ENCODE data around the gene PARD3B.

The PARD3B gene

DNA sequence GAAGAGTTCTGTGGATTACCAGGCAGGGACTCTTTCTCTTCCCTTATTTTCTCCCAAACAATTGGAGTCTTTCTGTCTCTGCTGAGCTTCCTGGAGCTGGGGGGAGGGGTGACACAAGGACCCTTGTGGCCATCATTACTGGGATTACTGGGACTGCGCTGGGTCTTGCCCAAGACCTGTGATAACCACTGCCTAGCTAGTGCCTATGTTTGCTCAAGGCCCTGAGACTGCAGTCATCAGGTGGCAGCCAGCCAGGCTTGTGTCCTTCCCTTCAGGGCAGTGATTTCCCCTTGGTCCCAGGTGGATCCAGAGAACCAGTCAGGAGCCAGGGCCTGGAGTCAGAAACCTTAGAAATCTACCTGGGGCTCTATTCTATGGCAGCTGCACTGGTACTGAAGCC lies 355.6 kb downstream of the PARD3B start:
- DNase-seq, result no peak

DNA sequence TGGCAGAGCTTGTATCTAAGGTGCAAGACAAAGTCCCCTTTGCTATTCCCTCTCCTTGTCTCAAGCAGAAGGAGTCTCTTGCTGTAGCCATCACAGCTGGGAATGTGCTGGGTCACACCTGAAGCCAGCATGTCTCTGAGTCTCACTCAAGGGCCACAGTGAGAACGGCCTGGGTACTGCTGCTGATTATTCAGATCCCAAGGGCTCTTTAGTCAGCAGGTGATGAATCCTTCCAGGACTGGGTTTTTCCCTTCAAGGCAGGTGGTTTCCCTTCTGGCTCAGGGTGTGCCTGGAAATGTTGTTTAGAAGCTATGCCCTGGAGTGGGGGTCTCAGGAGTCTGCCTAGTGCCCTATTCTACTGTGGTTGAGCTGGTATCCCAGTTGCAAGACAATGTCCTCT lies 356.3 kb downstream of the PARD3B start:
- no peak for DNase-seq

DNA sequence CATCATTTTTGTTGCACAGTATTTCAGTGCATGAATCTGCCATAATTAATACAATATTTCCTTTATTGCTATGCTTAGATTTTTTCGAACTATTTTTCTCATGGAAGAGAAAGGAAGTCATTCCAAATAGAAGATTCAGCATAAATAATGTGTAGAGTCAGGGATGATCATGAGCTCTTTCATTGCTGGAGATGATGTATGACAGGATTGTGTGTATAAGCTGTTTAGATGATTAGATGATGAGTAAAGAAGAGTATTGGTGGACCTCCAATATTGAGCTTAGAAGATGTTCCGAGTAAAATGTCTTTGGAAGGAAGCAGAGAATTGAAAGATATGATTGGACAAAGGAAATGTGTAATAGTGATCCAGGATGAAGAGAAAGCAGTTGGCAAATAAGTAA lies 364.5 kb downstream of the PARD3B start:
- DNase-seq, result no peak

DNA sequence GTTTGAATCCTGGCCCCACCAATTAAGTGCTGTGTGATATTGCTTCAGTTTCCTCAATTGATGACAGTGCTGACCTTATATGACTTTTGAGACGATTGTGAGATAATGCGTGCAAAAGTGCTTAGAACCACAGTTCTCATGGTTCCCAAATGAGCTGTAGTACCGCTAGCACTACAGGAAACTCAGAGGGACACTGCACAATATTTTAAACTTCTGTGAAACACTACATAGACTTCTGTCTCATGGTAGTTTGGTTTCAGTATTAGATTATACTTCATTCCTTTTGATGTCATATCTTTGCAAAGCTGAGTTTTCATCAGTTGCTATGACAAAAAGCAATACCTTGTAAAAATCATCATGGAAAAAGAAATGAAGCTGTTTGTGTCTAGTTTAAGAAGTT lies 368.0 kb downstream of the PARD3B start:
- DNase-seq, result no peak

DNA sequence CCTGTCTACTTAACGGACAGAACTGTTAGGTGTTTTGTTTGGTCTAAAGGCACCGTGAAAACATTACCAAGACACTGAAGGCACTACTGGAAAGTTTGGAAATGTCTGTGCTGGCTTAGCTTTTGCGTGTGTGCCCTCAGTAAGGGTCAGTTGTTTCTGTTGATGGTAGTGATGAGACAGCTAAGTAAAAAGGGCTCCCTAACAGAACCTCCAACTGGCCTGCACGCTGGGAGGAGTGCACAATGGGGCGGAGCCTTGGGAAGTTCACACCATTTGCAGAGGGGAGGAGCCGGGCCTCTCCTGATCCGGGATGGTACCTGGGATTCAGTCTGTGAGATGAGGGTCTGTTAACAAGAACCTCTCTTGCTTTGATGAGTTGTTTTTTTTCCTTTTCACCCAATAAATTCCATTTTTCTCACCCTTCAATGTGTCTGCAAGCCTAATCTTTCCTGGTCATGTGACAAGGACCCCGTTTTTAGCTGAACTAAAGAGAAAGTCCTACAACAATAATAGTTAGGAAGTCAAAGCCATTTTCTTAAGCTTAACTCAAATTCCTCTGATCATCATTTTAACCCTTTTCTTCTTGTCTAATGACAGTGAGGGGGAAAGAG lies 368.7 kb downstream of the PARD3B start:
- no peak for DNase-seq

DNA sequence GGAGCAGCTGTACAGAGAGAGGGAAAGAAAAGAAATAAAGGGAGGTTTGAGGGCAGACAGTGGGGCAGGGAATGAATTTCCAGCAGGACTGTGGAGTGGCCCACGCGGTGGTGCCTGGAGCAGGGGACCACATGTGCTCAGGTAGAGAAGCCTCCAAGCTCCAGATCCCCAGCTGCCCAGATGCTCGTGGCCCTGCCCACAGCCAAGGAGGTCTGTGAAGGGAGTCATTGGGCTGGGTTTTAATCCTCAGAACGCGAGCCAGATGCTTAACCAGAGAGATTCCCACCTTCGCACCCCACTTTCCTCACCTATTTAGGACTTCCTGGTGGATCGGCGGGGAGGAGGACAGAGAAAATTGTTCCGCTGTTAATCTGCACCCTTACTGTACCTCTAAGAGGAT lies 369.4 kb downstream of the PARD3B start:
- DNase-seq, result no peak

DNA sequence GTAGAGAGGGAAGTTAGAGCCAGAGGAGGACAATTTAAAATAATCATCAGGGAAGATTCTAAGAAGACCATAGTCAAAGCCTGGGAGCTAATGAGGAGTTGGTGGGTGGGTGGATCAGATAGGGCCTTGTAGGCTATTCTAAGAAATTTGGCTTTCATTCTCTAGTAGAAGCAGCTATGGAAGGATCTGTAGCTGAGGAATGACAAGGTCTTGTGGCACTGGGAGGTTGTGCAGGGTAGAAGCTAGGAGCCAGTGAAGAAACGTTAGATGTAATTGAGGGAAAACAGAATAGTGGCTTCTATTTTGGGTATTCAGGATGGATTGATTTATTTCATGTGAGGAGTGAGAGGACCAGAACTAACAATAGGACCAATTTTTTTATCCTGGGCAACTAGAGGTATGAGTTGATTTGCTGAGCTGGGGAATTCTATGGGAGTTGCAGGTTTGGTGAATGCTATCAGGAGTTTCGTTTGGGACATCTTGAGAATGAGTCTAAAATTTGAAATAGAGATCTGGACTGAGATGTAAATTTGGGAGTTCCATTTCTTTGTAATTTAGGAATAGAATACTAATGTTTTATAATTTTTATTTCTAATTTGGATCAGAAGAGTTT lies 371.9 kb downstream of the PARD3B start:
- no peak for DNase-seq

DNA sequence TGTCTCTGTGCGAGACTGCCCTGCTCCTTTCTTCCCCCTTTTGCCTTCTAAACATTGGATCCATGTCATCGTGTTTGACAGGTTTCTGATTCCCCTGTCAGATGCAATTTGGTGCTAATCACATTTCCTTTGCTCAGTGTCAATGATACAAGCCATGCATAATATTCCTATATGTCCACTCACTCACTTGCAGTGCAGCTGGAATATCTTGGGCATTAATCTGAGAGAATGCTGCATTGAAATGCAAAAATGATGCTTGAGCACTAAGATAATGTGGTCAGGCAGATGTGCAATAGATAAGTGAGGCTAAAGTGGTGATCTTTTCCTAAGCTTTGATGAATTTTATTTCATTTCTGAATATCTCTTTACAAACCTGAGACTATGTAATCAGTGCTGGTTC lies 375.5 kb downstream of the PARD3B start:
- DNase-seq, result no peak

DNA sequence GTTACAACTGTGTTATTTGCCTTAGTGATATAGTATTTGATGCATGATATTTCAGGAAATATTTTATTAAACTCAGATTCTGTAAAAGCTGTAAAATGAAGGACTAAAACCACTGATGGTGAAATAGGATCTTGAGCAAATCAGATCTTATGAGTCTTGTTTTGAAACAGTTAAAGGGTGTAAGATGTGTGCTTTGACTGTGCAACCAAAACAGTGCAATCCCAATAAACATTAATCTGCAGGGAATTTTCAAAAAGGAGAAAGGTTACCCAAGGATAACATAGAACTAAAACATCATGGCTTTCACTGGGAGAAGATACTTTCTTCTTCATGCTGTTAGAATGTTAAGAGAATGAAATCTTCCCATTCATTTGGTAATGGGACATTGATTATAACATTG lies 378.7 kb downstream of the PARD3B start:
- no peak for DNase-seq

DNA sequence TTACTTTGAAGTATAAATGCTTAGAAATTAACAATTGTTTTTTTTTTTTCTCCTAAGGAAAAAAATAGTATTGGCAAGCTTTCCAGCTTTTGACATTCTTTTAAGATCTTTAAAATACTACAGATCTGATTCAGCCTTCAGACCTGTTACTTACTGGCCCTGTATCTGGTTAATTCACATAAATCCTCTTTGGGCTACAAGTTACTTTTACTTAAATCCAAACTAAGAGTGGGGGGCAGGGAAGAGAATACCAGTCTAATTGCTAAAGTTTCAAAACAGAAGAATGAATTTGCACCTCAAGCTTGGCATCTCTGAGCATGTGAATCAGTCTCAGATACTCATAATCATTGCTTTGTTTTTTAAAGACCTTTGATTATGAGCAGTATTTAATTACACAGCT lies 386.3 kb downstream of the PARD3B start:
- DNase-seq, result no peak

DNA sequence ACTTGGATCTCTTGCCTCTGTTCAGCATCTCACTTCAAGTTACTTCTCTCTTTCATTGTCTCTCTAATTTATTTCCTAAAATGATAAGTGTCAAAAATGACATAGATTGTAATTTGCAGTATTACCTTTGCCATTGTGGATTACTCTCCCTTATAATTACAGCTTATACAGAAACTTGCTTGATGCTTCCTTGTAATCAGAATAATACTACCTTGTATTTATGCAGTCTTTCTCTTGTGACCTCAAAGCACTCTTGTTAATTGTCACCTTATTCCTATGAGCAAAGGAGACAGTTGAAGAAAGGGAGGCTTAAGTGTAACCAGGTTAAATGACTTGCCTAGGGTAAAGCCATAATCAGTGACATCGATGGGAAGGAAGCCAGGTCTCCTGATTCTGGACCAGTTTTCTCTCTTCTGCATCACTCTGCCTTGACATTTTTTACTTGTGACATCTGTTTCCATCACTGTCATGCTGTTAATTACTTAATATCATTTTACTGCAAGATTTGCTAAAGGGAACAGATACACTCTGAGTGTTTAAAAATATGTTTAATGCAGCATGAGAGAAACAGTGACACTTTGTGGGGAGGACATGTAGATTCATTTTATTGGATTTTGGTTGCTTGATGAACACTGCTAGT lies 388.6 kb downstream of the PARD3B start:
- DNase-seq, result no peak

DNA sequence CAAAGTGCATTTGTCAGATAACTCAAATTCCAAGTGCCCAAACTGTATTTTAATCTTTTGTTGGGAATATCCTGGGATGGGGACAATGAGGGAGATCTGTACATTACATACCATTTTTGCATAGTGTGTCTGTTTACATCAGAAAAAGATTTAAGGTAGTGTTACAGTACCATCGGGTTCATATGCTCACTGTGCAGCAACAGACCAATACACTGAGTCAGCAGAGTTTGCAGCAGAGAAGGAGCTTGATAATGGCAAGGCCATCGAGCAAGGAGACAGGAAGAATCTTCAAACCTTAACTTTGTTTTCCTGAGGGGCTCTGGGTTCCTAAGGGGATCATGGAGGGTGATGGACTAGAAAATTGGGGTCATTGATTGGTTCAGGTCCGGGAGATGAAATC lies 399.7 kb downstream of the PARD3B start:
- DNase-seq, result no peak

DNA sequence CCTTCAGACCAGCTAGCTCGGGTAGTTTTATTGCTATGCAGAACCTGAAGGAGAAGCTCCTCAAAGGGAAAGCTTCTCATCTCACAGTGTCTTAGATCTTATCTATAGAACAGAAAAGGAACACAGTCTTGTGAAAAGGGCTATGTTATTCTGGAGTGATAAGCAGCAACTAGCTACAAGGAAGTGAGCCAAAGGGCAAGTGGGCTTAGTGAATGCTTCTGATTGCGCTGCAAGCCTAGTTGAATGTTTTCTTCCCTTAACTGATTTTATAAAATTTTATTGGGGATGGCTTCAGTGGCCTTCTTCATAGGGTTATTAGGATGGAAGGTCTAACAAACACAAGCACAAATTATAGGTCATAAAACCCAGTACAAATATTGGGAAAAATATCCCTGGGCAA lies 400.1 kb downstream of the PARD3B start:
- DNase-seq, result no peak

DNA sequence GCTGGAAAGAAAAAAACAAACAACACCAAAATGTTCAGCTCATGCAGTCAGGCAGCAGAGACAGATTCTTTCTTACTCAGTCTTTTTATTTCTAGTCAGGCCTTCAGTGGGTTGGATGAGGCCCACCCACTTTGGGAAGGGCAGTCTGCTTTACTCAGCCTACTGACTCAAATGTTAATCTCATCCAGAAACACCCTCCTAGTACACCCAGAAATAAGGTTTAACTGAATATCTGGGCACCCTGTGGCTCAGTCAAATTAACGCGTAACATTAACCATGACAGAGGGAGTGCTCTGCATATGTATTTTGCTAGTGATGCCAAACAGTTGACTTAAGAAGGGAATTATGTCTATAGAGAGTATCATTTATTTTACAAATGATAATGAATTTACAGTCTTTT lies 401.6 kb downstream of the PARD3B start:
- no peak for DNase-seq

DNA sequence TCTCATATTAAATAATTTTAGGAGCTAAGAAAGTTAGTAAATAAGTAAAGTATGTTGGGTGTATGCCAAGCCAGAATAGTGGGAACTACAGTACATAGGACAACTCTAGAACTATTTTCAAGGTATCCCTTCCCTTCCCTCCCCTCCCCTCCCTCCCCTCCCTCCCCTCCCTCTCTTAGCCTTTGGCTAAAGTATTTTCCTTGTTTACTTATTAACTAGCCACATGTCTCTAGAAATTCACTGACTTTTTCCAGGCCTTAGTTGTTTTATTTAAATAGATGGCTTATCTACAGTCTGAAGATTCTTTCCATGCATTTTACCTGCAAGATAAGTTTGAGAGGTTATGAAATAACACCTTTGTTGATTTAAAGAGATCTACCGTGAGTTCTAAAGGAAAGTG lies 402.1 kb downstream of the PARD3B start:
- DNase-seq, result no peak

DNA sequence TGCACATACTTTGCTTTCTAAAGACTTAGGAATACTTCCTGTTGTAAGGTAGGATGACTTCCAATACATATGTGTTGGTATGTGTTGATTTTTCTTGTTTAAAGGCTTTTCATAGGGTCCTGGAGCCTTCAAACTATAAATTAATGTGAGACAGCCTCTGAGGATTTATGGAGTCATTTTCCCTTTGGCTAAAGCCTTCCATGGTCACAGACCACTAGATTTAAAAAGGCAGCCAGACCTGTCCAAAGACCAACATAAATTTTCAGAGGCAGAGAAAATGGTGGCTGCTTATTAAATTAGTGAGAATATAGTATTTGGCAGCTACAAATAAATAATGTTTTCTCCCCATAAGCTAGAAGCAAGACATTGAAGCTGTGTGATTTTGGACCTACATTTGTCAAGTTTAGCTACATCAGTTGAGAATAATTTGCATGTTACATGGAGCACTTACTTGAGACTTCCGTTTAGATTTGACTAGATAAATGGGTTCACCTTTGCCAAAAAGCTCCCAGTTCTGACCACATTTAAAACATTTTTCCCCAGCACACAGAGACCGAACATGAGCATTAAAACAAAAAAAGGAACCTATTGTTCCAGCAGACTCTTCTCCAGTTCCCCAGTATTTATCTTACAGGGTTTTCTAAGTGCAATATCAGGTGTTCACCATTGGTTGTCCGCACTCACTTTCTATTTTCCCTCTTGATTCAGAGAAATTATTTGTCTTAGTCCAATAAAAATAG lies 402.9 kb downstream of the PARD3B start:
- DNase-seq, result no peak

DNA sequence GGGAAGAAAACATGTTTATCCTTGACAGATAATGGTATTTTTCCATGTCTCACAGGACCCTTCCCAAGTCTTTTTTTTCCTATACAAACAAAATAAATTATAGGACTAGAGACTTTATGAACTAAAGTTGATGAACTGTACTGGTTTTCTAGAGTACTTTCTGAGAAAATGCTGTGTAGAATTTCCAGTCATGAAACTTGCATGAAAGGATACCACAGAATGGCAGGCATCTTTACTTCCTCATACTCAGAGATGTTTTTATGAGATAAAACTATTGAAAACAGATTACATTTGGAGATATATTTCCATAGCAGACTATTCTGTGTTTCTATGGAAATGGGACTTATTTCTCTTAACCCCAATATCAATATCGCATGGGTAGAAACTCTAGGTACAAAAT lies 403.5 kb downstream of the PARD3B start:
- DNase-seq, result no peak

DNA sequence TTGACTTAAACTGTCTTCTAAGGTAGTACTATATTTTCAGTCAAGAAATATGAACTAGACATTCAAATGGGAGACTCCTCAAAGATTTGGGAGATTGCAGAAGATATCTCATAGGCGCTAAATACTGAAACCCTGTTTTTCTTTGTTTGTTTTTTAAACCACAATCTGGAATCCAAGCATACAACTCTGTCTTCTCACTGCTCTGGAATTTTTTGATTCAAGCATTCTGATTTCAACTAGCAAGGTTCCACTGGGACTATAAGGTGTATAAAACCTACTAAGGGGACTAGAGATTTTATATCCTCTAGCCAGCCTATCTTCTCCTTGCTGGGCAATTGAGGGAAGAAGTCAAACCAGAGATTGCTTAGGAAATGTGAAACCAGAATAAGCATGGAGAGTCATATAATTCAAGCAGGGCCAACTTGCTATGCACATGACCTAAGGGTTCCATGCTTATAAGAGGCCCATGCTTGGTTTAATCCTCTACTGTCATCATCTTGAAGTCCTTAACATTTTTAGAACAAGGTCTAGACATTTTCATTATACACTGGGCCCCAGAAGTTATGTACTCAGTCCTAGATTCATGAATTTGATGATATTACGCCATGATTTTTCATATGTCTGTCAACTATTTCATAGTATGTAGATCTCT lies 405.5 kb downstream of the PARD3B start:
- no peak for DNase-seq

DNA sequence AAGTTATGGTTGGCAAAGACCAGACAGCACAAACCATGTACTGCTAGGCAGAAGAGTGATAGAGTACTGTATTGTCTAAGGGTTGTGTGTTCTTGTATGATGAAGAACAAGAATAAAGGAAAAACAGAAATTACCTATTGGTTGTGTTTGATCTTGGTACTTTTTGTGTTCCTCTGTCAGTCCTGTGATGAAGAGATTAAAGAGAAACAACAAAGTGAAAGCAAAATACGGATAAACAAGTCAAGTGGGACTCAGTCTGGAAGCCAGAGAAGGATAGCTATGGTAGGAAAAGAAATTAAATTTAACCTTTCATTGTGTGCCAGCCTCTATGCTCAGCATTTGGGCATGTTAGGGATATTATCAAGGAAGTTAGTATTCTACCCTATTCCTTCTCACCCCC lies 413.1 kb downstream of the PARD3B start:
- DNase-seq, result no peak

DNA sequence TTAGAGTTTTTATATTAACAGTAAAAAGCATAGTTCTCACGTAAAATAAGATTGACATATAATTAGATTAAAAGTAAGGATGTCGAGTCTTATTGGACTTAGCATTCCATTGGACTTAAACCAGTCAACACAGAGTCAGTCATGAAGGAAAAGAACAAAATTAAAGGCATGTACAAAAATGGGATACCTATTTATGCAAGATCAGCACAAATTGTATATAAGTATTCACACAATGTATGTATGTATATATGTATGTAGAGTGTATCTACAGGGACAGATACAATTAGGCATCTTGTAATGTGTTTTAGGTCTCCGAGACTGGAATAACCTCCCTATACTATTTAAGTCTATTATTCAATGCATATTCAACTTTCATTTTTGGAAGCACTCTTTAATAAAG lies 419.1 kb downstream of the PARD3B start:
- DNase-seq, result no peak

DNA sequence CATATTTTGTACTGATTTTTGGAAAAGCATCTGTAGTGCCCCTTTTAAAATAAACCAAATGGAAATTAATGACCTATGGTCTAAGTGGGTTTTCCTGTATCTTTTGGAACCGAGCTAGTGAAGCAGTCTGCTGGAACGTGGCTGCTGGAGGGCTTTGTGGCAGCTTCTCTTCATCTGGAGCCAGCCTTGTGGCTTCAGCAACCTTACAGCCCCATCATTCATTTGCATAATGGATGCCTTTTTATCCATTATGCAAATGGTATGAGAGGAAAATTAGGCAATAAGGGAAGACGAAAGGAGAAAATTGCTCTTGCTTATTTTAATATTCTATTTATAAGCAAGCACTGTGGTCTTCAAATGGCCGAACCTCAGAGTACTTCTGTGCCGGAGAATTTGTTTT lies 421.0 kb downstream of the PARD3B start:
- DNase-seq, result no peak

DNA sequence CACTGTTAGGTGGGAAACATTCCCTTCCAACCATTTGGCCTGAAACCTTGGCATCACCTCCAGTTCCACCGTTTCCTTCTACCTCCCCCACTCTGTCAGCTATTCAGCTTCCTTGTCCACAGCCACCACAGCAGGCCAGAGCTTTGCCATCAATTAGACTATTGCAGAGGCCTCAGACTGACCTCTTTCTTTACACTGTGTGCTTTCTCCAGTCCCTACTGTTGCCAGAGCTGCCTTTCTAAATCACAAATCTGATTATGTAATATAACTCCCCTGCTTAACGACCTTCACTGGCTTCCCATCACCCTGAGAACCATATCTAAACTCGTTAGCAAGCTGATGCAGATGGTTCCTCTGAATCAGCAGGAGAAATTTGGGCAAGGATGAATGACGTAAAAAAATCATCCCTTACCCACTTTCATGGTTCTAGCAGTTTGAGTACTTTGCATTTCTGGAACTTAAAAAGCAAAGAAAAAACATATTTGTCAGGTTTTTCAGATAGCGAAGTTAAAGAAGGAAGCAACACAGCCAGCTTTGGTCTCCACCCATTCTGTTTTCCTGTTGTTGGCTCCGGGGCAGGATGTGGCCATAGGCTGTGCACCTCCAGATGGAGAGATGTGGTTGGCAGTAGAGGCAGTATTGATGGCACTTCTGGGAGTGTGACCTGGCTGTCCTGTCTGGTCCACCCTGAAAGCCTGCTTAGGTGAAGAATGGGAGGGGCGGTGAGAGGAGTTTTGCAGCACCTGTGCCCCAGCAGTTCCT lies 422.1 kb downstream of the PARD3B start:
- DNase-seq, result peak in 1 of 2 experiments; percentile 30
